Esophagus squamous epithelium (tissue), 5 donors: ENCODE measurements around the gene PKN2. TPM values are rescaled to one million over a fixed set of nuclear protein-coding genes. Genes with fewer than 3 reads are reported as not detected.

Experiments
- DNase-seq: peaks from one replicate; lab custom pipeline; 2025; lab: John Stamatoyannopoulos, UW
- H3K27ac ChIP-seq, 4 donors: fragments of 200-600 bp; sonication (generic); one replicate each; pipeline ENCODE4 v1.5.1; 2016 to 2019; ENCODE audit warnings: mild to moderate bottlenecking in 1 of 4
- H3K27me3 ChIP-seq, 4 donors: fragments of 200-600 bp; sonication (generic); 1 replicate in 3 of 4; 2 replicates in 1 of 4; pipeline versions ENCODE4 v1.5.1 to v1.6.0; 2017 to 2021; ENCODE audit warnings: antibody characterized with exemption in 1 of 4
- H3K36me3 ChIP-seq, 3 donors: fragments of 200-600 bp; sonication (generic); one replicate each; pipeline ENCODE4 v1.5.1; 2016 to 2019
- H3K4me1 ChIP-seq, 3 donors: fragments of 200-600 bp; sonication (generic); one replicate each; pipeline ENCODE4 v1.5.1; 2017 to 2019
- H3K4me3 ChIP-seq, 4 donors: fragments of 200-600 bp; sonication (generic); 1 replicate in 3 of 4; 2 replicates in 1 of 4; pipeline ENCODE4 v1.5.1; 2016 to 2019; ENCODE audit warnings: mild to moderate bottlenecking in 2 of 4, moderate library complexity in 1 of 4
- H3K9me3 ChIP-seq, 3 donors: fragments of 200-600 bp; sonication (generic); one replicate each; pipeline ENCODE4 v1.5.1; 2016 to 2019
- CTCF ChIP-seq, 6 experiments: fragments of 450-650 bp in 4 of 6; fragments of 200-600 bp in 2 of 6; sonication (generic) in 2 of 6; IDR thresholded peaks; one replicate each; pipeline ENCODE4 v1.5.1; 2016 to 2019; ENCODE audit warnings: antibody characterized with exemption in 6 of 6, mild to moderate bottlenecking in 4 of 6, moderate library complexity in 4 of 6
- POLR2A ChIP-seq, 4 donors: fragments of 450-650 bp; IDR thresholded peaks; one replicate each; pipeline ENCODE4 v1.6.1; 2017; ENCODE audit warnings: antibody characterized with exemption in 4 of 4, mild to moderate bottlenecking in 4 of 4, moderate library complexity in 3 of 4
- WGBS, 2 donors: methylation state at CpG; one replicate each; pipeline ENCODE4 v1.1.5; 2018; 5-methylcytosine and 5-hydroxymethylcytosine counted together
- intact Hi-C: fragments of 100-400 bp; cut with DNase I; formaldehyde crosslinking; loops from one replicate; pipeline ENCODE4 v1.15.0; 2022
- total RNA-seq, 4 donors: library from RNA; depleted of rRNA; stranded (reverse); fragments of >200 nt; gene quantifications; one replicate each; pipeline ENCODE4 v1.1.0, GENCODE V29; 2016
- donor health status: DM: yes; HTN: yes; CAD: no.

The PKN2 gene
- total RNA-seq, 4 donors from 2014 or later, result 26.1 to 54.0 (median 34.8) TPM

- peaks cover 0 to 13% (median 0%) of the 10 kb centered on the region in 3 donors for H3K4me1 ChIP-seq
- 81 to 83% methylated on average over 5 of the region's 5 CpGs for WGBS, 2 donors
Measured at GRCh38 chr1:88768816-88769215, 84.7 kb downstream of the PKN2 start.

DNA sequence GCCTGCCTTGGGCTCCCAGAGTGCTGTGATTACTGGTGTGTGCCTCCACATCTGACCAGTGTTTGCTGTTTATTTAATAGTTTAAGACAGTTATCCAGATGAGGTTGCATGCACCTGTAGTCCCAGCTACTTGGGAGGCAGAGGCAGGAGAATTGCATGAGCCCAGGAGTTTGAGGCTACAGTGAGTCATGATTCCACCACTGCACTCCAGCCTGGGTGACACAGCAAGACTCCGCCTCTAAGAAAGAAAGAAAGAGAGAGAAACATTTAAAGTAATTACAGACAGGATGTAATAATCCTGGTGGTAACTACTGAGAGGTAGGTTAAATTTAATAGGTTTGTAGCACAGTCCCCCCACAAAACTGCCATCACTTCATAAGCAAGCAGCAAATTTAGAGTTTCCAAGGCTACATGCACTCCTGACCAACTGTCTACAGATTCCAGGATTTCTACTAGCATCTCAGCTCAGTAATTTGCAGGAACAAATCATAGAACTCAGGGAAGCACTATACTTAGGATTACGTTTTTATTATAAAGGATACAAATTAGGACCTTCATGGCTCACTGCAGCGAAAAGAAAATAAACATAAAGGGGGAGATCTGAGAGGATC lies 89.6 kb downstream of the PKN2 start:
- peaks cover 0 to 85% (median 6%) of the 10 kb centered on the region in 3 donors for H3K36me3 ChIP-seq
- intact Hi-C loops, result no loop called here
- no peaks in the 10 kb centered on the region for H3K9me3 ChIP-seq
- H3K27me3 ChIP-seq, result no peaks in the 10 kb centered on the region
- no peak for DNase-seq
- no peak for TF ChIP-seq CTCF (IDR thresholded peaks at IDR 0.05)
- TF ChIP-seq POLR2A (IDR thresholded peaks at IDR 0.05), result no peak
- H3K27ac ChIP-seq, result peak overlapping the region; percentile 62 to 87 (median 76)
- WGBS, 2 donors, result 65 to 84% methylated on average over 3 of the region's 3 CpGs
- H3K4me1 ChIP-seq, result peaks cover 0 to 18% (median 0%) of the 10 kb centered on the region in 3 donors
- H3K4me3 ChIP-seq, result no peak overlapping the region

More at GRCh38 chr1:88768816-88769215, 84.7 kb downstream of the PKN2 start:
- Histone ChIP-seq H3K27me3 (no peaks in the 10 kb centered on the region), H3K36me3 (peaks cover 0 to 65% (median 6%) of the 10 kb centered on the region in 3 donors), H3K4me3 (no peak overlapping the region), H3K9me3 (no peaks in the 10 kb centered on the region), H3K27ac (peak overlapping the region in 2 of 4 donors; percentile 70 to 79)
- intact Hi-C loops, result no loop called here
- no peak for TF ChIP-seq CTCF (IDR thresholded peaks at IDR 0.05)
- TF ChIP-seq POLR2A (IDR thresholded peaks at IDR 0.05), result no peak
- DNase-seq, result no peak

DNA sequence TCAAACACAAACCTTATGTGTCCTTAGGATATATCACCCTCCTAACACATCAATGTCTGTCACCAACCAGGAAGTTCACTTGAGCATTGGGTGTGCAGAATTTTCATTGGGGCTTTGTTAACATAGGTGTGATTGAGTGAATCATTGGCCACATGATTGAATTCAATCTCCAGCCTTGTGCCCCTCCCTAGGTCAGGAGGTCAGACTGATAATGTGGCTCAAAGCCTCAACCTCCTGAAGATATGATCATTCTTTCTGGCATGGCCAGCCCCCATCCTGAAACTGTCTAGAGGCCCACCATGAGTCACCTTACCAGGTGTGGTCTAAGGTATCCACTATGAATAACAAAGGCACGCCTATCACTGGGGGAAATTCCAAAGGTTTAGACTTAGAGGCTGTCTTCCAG lies 90.1 kb downstream of the PKN2 start:
- peak overlapping the region; percentile 62 to 87 (median 76) for H3K27ac ChIP-seq
- H3K9me3 ChIP-seq, result no peaks in the 10 kb centered on the region
- H3K4me1 ChIP-seq, result peaks cover 0 to 18% (median 0%) of the 10 kb centered on the region in 3 donors
- 35 to 46% methylated on average over 1 of the region's 1 CpG for WGBS, 2 donors
- no peak overlapping the region for H3K4me3 ChIP-seq
- H3K27me3 ChIP-seq, result no peaks in the 10 kb centered on the region
- no peak for DNase-seq
- no peak for TF ChIP-seq POLR2A (IDR thresholded peaks at IDR 0.05)
- TF ChIP-seq CTCF (IDR thresholded peaks at IDR 0.05), result no peak
- intact Hi-C loops, result no loop called here
- peaks cover 0 to 85% (median 6%) of the 10 kb centered on the region in 3 donors for H3K36me3 ChIP-seq

- intact Hi-C loops, result no loop called here
- H3K27ac ChIP-seq, result no peak overlapping the region
- 87 to 96% methylated on average over 3 of the region's 3 CpGs for WGBS, 2 donors
- TF ChIP-seq CTCF (IDR thresholded peaks at IDR 0.05) (no peak), POLR2A (IDR thresholded peaks at IDR 0.05) (no peak)
- no peak overlapping the region for H3K4me3 ChIP-seq
- H3K36me3 ChIP-seq, result peaks cover 0 to 80% (median 0%) of the 10 kb centered on the region in 3 donors
- no peaks in the 10 kb centered on the region for H3K9me3 ChIP-seq
- no peaks in the 10 kb centered on the region for H3K27me3 ChIP-seq
- H3K4me1 ChIP-seq, result peaks cover 0 to 18% (median 0%) of the 10 kb centered on the region in 3 donors
- no peak for DNase-seq
Measured at GRCh38 chr1:88777604-88778149, 93.6 kb downstream of the PKN2 start.

- intact Hi-C loops, result no loop called here
- no peak for DNase-seq
- H3K4me1 ChIP-seq, result peaks cover 0 to 2% (median 0%) of the 10 kb centered on the region in 3 donors
- H3K9me3 ChIP-seq, result no peaks in the 10 kb centered on the region
- no peak for TF ChIP-seq POLR2A (IDR thresholded peaks at IDR 0.05)
- no peak for TF ChIP-seq CTCF (IDR thresholded peaks at IDR 0.05)
- H3K27me3 ChIP-seq, result no peaks in the 10 kb centered on the region
- peaks cover 0 to 75% (median 0%) of the 10 kb centered on the region in 3 donors for H3K36me3 ChIP-seq
- H3K27ac ChIP-seq, result no peak overlapping the region
- H3K4me3 ChIP-seq, result no peak overlapping the region
Measured at GRCh38 chr1:88779880-88780279, 95.8 kb downstream of the PKN2 start.
